Measurements from ENCODE around the gene AK3.

AK3 gene

DNA sequence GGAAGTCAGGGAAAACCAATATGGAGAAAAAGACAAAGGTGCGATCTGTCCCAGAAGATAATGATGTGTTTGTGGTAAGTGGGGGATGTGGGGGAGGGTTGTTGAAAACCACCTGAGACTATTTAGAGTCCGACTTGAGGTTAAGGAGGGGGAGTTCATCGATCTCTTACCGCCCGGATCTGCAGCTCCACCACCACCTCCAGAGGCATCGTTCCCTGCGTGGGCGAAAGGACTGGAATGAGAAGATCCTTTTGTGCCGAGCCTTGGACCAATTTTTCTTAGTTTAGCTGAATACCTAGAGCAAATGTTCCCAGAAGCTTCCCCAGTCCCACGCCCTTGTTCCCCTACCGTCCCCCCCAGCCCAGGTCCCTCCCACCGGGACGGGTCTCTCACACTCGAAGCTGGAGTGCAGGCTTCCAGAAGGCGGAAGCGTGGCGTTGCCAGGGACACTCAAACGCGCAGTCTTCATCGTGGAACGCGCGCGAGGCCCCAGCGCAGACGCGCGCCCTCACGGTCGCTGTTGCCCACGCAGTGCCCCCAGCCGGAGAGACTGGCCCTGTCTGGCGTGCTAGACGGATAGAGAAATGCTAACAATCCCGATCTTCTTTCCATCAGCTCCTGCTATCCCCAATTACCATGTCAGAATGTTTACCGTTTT is 74.8 kb downstream of the AK3 start, which contains the start of gene SPATA6L:
Gene SPATA6L (minus strand): TSS at position 439 of the 658 bp plus-strand sequence. CDS start 230 bp downstream, at position 209.
- Histone ChIP-seq H3K27me3 (replicated peaks; ENCODE audit: insufficient read depth, low read length) (no peaks in the 10 kb centered on the region), H3K9me3 (replicated peaks; ENCODE audit: insufficient read depth, low read length) (no peaks in the 10 kb centered on the region), H3K4me2 (ENCODE audit: low read depth, low read length) (peak within 1 kb of the TSS; percentile 89), H3F3A (ENCODE audit: insufficient read depth, low read length) (peaks cover 15% of the 10 kb centered on the region), H3K9me2 (replicated peaks; ENCODE audit: insufficient read depth, low read length) (no peaks in the 10 kb centered on the region), H3K27ac (ENCODE audit: low read length) (no peak within 1 kb of the TSS), H3K79me2 (ENCODE audit: low read length) (no peaks in the 10 kb centered on the region), H3K4me1 (ENCODE audit: low read length) (peaks cover 21% of the 10 kb centered on the region), H3K4me3 (ENCODE audit: low read length) (peak within 1 kb of the TSS; percentile 61), H3K9ac (ENCODE audit: low read length) (peak within 1 kb of the TSS; percentile 24; the same call in 1 of the 2 replicates), H3K36me3 (replicated peaks; ENCODE audit: insufficient read depth, low read length) (no peaks in the 10 kb centered on the region), H4K20me1 (ENCODE audit: insufficient read depth, low read length) (no peaks in the 10 kb centered on the region), H2AFZ (ENCODE audit: low read length) (peak within 1 kb of the TSS; percentile 86)
- TF ChIP-seq, protein P1, sequence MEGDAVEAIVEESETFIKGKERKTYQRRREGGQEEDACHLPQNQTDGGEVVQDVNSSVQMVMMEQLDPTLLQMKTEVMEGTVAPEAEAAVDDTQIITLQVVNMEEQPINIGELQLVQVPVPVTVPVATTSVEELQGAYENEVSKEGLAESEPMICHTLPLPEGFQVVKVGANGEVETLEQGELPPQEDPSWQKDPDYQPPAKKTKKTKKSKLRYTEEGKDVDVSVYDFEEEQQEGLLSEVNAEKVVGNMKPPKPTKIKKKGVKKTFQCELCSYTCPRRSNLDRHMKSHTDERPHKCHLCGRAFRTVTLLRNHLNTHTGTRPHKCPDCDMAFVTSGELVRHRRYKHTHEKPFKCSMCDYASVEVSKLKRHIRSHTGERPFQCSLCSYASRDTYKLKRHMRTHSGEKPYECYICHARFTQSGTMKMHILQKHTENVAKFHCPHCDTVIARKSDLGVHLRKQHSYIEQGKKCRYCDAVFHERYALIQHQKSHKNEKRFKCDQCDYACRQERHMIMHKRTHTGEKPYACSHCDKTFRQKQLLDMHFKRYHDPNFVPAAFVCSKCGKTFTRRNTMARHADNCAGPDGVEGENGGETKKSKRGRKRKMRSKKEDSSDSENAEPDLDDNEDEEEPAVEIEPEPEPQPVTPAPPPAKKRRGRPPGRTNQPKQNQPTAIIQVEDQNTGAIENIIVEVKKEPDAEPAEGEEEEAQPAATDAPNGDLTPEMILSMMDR (IDR thresholded peaks at IDR 0.05; ENCODE audit: low read length), result 0 out of 2 replicates have a peak, but pooled peaks have one; percentile 10
- TF ChIP-seq EZH2 (optimal IDR thresholded peaks at IDR 0.05; ENCODE audit: low read depth, low read length), result no peak
- no peak for TF ChIP-seq EZH2phosphoT487 (IDR thresholded peaks at IDR 0.05; ENCODE audit: low read length)
- no peak for DNase-seq

DNA sequence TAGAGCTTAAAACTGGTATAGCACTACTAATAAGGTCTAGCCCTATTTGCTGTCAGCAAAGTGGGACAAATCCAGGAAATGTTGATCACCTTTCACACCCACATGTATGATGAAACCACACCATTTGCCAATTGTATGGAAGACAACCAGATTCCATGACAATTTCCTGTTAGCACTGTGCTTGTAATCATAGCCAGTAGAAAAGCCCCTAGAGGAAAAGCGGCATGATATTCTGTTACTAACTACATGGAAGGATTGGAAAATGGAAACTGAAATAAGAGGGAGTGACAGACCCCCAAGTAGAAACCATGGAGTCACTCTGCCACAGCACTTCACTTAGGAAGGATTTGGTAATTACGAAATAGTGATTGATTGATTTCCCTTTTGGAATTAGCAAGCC is 75.6 kb downstream of the AK3 start:
- Histone ChIP-seq H3K4me2 (ENCODE audit: low read depth, low read length) (no peak overlapping the region), H3K27me3 (replicated peaks; ENCODE audit: insufficient read depth, low read length) (no peaks in the 10 kb centered on the region), H3F3A (ENCODE audit: insufficient read depth, low read length) (peaks cover 16% of the 10 kb centered on the region), H4K20me1 (ENCODE audit: insufficient read depth, low read length) (no peaks in the 10 kb centered on the region), H3K9me3 (replicated peaks; ENCODE audit: insufficient read depth, low read length) (no peaks in the 10 kb centered on the region), H3K9ac (ENCODE audit: low read length) (no peak overlapping the region), H3K4me1 (ENCODE audit: low read length) (peaks cover 24% of the 10 kb centered on the region), H3K36me3 (replicated peaks; ENCODE audit: insufficient read depth, low read length) (no peaks in the 10 kb centered on the region), H3K27ac (ENCODE audit: low read length) (no peak overlapping the region), H3K4me3 (ENCODE audit: low read length) (no peak overlapping the region), H2AFZ (ENCODE audit: low read length) (no peak overlapping the region), H3K9me2 (replicated peaks; ENCODE audit: insufficient read depth, low read length) (no peaks in the 10 kb centered on the region), H3K79me2 (ENCODE audit: low read length) (no peaks in the 10 kb centered on the region)
- TF ChIP-seq EZH2phosphoT487 (IDR thresholded peaks at IDR 0.05; ENCODE audit: low read length) (no peak), EZH2 (optimal IDR thresholded peaks at IDR 0.05; ENCODE audit: low read depth, low read length) (no peak)
- TF ChIP-seq, protein P1 (IDR thresholded peaks at IDR 0.05; ENCODE audit: low read length), result no peak
- no peak for DNase-seq

DNA sequence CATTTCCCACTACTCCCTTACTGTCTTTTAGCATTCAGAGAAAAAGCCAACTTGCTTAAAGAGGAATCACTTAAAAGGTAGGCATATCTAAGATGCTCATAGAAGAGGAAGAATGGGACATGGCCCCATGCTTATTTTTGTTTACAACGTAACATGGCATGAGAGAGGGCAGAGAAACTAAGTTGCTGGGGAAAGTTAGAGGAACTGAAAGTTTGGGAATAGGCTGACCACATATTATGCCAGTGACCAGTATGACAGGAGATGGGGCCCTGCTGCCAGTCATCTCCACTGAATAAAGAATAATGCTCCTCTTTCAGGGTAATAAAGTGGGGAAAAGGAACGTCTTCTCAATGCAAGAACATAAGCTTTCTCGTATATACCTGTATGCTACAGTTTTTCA is 77.0 kb downstream of the AK3 start:
- H3K4me1 ChIP-seq (ENCODE audit: low read length), result peaks cover 24% of the 10 kb centered on the region
- no peaks in the 10 kb centered on the region for H3K9me3 ChIP-seq (replicated peaks; ENCODE audit: insufficient read depth, low read length)
- no peaks in the 10 kb centered on the region for H4K20me1 ChIP-seq (ENCODE audit: insufficient read depth, low read length)
- H2AFZ ChIP-seq (ENCODE audit: low read length), result no peak overlapping the region
- H3K27me3 ChIP-seq (replicated peaks; ENCODE audit: insufficient read depth, low read length), result no peaks in the 10 kb centered on the region
- no peak overlapping the region for H3K27ac ChIP-seq (ENCODE audit: low read length)
- no peaks in the 10 kb centered on the region for H3K36me3 ChIP-seq (replicated peaks; ENCODE audit: insufficient read depth, low read length)
- no peak for DNase-seq
- no peak overlapping the region for H3K4me2 ChIP-seq (ENCODE audit: low read depth, low read length)
- TF ChIP-seq EZH2 (optimal IDR thresholded peaks at IDR 0.05; ENCODE audit: low read depth, low read length) (no peak), EZH2phosphoT487 (IDR thresholded peaks at IDR 0.05; ENCODE audit: low read length) (no peak)
- TF ChIP-seq, protein P1 (IDR thresholded peaks at IDR 0.05; ENCODE audit: low read length), result no peak
- no peak overlapping the region for H3K9ac ChIP-seq (ENCODE audit: low read length)
- peaks cover 16% of the 10 kb centered on the region for H3F3A ChIP-seq (ENCODE audit: insufficient read depth, low read length)
- H3K79me2 ChIP-seq (ENCODE audit: low read length), result no peaks in the 10 kb centered on the region
- no peaks in the 10 kb centered on the region for H3K9me2 ChIP-seq (replicated peaks; ENCODE audit: insufficient read depth, low read length)
- H3K4me3 ChIP-seq (ENCODE audit: low read length), result no peak overlapping the region
